Measurements from ENCODE around the gene MCTP1. TPM values are rescaled to one million over a fixed set of nuclear protein-coding genes. Genes with fewer than 3 reads are reported as not detected.

Gene MCTP1
- total RNA-seq, 3 donors from 2014 or later: 22.8 to 57.8 (median 24.3) TPM

GRCh38 chr5:95252801-95253200 is 32.1 kb downstream of the MCTP1 start:
- DNase-seq (ENCODE audit: low spot score in 2 of 2): no peak
- Histone ChIP-seq H3K9me3 (no peaks in the 10 kb centered on the region), H3K4me3 (no peak overlapping the region), H3K36me3 (no peaks in the 10 kb centered on the region), H3K27me3 (peaks cover 0 to 3% of the 10 kb centered on the region in 2 donors), H3K4me1 (no peaks in the 10 kb centered on the region), H3K27ac (no peak overlapping the region)
- intact Hi-C loops (cut with DNase I; ENCODE audit: low total_unique reads): no loop called here
- TF ChIP-seq POLR2A (IDR thresholded peaks at IDR 0.05) (no peak), POLR2AphosphoS5 (IDR thresholded peaks at IDR 0.05) (no peak)
- TF ChIP-seq, protein P1, sequence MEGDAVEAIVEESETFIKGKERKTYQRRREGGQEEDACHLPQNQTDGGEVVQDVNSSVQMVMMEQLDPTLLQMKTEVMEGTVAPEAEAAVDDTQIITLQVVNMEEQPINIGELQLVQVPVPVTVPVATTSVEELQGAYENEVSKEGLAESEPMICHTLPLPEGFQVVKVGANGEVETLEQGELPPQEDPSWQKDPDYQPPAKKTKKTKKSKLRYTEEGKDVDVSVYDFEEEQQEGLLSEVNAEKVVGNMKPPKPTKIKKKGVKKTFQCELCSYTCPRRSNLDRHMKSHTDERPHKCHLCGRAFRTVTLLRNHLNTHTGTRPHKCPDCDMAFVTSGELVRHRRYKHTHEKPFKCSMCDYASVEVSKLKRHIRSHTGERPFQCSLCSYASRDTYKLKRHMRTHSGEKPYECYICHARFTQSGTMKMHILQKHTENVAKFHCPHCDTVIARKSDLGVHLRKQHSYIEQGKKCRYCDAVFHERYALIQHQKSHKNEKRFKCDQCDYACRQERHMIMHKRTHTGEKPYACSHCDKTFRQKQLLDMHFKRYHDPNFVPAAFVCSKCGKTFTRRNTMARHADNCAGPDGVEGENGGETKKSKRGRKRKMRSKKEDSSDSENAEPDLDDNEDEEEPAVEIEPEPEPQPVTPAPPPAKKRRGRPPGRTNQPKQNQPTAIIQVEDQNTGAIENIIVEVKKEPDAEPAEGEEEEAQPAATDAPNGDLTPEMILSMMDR (IDR thresholded peaks at IDR 0.05): no peak

DNA sequence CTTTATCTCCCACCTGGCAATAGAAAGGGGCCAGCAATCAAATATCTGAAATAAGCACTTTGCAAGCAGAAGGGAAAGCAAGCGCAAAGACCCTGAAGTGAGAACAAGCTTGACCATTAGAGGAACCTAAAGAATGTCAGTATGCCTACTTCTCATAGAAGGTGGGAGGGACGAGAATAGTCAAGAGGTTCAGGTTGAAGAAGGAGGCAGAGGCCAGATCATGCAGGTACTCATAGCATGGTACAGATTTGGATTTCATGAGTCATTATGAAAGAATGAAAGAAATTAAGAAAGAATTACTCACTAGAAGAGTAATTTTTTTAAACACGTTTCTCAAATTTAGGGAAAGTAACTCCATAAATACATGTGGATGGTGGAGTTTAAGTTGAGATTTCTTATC is 33.7 kb downstream of the MCTP1 start:
- intact Hi-C loops (cut with DNase I; ENCODE audit: low total_unique reads): no loop called here

GRCh38 chr5:95244479-95244878 is 40.4 kb downstream of the MCTP1 start:
- Histone ChIP-seq H3K4me3 (no peak overlapping the region), H3K27me3 (peaks cover 0 to 3% of the 10 kb centered on the region in 2 donors), H3K36me3 (no peaks in the 10 kb centered on the region), H3K9me3 (no peaks in the 10 kb centered on the region), H3K27ac (no peak overlapping the region), H3K4me1 (no peaks in the 10 kb centered on the region)
- no peak for DNase-seq (ENCODE audit: low spot score in 2 of 2)
- intact Hi-C loops (cut with DNase I; ENCODE audit: low total_unique reads): no loop called here
- no peak for TF ChIP-seq POLR2A (IDR thresholded peaks at IDR 0.05)
- TF ChIP-seq, protein P1 (IDR thresholded peaks at IDR 0.05): no peak
- no peak for TF ChIP-seq POLR2AphosphoS5 (IDR thresholded peaks at IDR 0.05)

More for the DNA sequence above, 33.7 kb downstream of the MCTP1 start:
- DNase-seq (ENCODE audit: low spot score in 2 of 2): no peak
- Histone ChIP-seq H3K36me3 (no peaks in the 10 kb centered on the region), H3K27ac (no peak overlapping the region), H3K4me1 (no peaks in the 10 kb centered on the region), H3K9me3 (no peaks in the 10 kb centered on the region), H3K4me3 (no peak overlapping the region), H3K27me3 (peaks cover 0 to under 1% of the 10 kb centered on the region in 2 donors)
- no peak for TF ChIP-seq POLR2AphosphoS5 (IDR thresholded peaks at IDR 0.05)
- TF ChIP-seq POLR2A (IDR thresholded peaks at IDR 0.05): no peak
- TF ChIP-seq, protein P1 (IDR thresholded peaks at IDR 0.05): no peak

DNA sequence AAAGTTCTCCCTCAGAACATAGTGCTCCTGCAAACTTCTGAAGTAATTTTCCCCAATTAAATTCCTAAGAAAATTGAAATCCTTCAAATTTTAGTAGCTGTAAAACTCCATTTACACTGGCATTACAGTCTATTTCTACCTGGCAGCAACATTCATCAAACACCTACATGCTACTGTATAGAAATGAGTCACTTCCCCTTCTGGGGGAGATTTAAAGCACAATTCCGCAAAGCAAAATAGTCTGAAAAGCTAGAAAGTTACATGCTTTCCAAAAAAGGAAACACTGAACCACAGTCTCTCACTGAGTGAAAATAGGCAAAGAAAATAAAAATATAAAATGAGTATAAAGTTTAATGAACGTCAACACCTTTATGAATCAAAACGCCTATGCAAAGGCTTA is 43.3 kb downstream of the MCTP1 start:
- Histone ChIP-seq H3K4me1 (no peaks in the 10 kb centered on the region), H3K36me3 (no peaks in the 10 kb centered on the region), H3K4me3 (no peak overlapping the region), H3K27ac (no peak overlapping the region), H3K27me3 (peaks cover 0 to 3% of the 10 kb centered on the region in 2 donors), H3K9me3 (no peaks in the 10 kb centered on the region)
- DNase-seq (ENCODE audit: low spot score in 2 of 2): no peak
- intact Hi-C loops (cut with DNase I; ENCODE audit: low total_unique reads): no loop called here
- TF ChIP-seq POLR2AphosphoS5 (IDR thresholded peaks at IDR 0.05) (no peak), POLR2A (IDR thresholded peaks at IDR 0.05) (no peak)
- TF ChIP-seq, protein P1 (IDR thresholded peaks at IDR 0.05): no peak

GRCh38 chr5:95241161-95241560 is 43.7 kb downstream of the MCTP1 start:
- Histone ChIP-seq H3K36me3 (no peaks in the 10 kb centered on the region), H3K9me3 (no peaks in the 10 kb centered on the region), H3K27ac (no peak overlapping the region), H3K27me3 (peaks cover 0 to 3% of the 10 kb centered on the region in 2 donors), H3K4me1 (no peaks in the 10 kb centered on the region), H3K4me3 (no peak overlapping the region)
- intact Hi-C loops (cut with DNase I; ENCODE audit: low total_unique reads): no loop called here
- DNase-seq (ENCODE audit: low spot score in 2 of 2): no peak
- TF ChIP-seq POLR2AphosphoS5 (IDR thresholded peaks at IDR 0.05) (no peak), POLR2A (IDR thresholded peaks at IDR 0.05) (no peak)
- TF ChIP-seq, protein P1 (IDR thresholded peaks at IDR 0.05): no peak

All from breast epithelium (tissue), 4 donors.